T-helper 2 cell treated with Interferon-gamma antibody and Interleukin-4, amounts not matched to agents 5 μg/mL and 100 μg/mL, for 36 hours (primary cell): ENCODE data around the gene HAUS2.

Source experiments
- DNase-seq: peaks from one replicate; pipeline ENCODE4 v3.0.0; 2021; ENCODE audit warnings: low spot score
- H3K27ac Mint-ChIP-seq: one replicate; pipeline ENCODE4 v1.8.0; 2021; ENCODE audit warnings: mild to moderate bottlenecking, mixed read lengths
- H3K27me3 Mint-ChIP-seq: one replicate; pipeline ENCODE4 v1.8.0; 2021; ENCODE audit warnings: low read depth, mixed read lengths
- H3K36me3 Mint-ChIP-seq: one replicate; pipeline ENCODE4 v1.8.0; 2021; ENCODE audit warnings: low read depth, mixed read lengths
- H3K4me1 Mint-ChIP-seq: one replicate; pipeline ENCODE4 v1.8.0; 2021; ENCODE audit warnings: low read depth, mixed read lengths
- H3K4me3 Mint-ChIP-seq: one replicate; pipeline ENCODE4 v1.8.0; 2022; ENCODE audit warnings: mild to moderate bottlenecking, moderate library complexity, mixed read lengths
- H3K9me3 Mint-ChIP-seq: one replicate; pipeline ENCODE4 v1.8.0; 2021; ENCODE audit warnings: mixed read lengths

The HAUS2 gene

DNA sequence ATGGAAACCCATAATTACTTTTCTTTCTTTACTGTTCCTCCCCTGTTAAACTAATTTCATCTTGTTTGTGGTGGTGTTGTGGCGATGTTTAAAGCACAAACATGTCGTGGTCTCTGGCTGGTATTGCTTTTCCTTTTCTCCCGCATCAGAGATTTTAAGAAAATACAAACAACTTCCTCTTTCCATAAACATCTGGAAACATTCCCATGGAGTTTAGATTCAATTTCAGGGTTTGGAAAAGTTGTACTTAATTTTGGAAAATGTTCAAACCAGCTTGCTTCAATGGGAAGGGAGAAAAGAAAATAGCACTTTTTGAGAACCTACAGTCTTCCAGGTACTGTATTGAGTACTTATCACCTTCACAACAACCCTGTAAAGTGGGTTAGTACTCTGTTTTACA lies 57.2 kb downstream of the HAUS2 start:
- Mint-ChIP-seq H3K9me3 (peaks cover 5% of the 10 kb centered on the region), H3K4me1 (peaks cover 42% of the 10 kb centered on the region), H3K36me3 (peaks cover 18% of the 10 kb centered on the region)

DNA sequence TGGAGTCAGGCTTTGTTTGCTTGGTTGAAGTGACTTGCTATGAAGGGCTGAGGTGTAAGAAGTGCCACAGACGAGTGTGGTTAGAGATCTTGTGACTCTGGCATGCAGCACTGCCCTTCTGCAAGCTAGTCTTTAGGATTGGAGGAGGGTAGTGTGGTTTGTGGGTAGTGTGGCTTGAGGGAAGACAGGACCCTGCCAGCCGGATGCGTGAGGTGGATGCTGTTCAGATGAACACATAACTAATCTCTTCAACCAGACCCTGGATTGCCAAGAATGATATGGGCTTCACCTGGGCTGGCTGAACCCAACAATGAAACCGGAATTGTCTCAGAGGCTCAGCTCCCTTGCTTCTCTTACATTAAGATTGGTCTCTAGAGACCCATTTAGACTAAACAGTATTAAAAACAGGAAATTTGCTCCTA lies 59.5 kb downstream of the HAUS2 start:
- H3K36me3 Mint-ChIP-seq, result peaks cover 9% of the 10 kb centered on the region
- no peaks in the 10 kb centered on the region for H3K27me3 Mint-ChIP-seq
- peak overlapping the region; percentile 72 for H3K4me3 Mint-ChIP-seq
- peak overlapping the region; percentile 85 for H3K27ac Mint-ChIP-seq
- H3K4me1 Mint-ChIP-seq, result peaks cover 42% of the 10 kb centered on the region
- peak; percentile 71 for DNase-seq
- no peaks in the 10 kb centered on the region for H3K9me3 Mint-ChIP-seq

More for the DNA sequence above, 57.2 kb downstream of the HAUS2 start:
- H3K27ac Mint-ChIP-seq, result peak overlapping the region; percentile 92
- no peaks in the 10 kb centered on the region for H3K27me3 Mint-ChIP-seq
- H3K4me3 Mint-ChIP-seq, result peak overlapping the region; percentile 77
- DNase-seq, result no peak

DNA sequence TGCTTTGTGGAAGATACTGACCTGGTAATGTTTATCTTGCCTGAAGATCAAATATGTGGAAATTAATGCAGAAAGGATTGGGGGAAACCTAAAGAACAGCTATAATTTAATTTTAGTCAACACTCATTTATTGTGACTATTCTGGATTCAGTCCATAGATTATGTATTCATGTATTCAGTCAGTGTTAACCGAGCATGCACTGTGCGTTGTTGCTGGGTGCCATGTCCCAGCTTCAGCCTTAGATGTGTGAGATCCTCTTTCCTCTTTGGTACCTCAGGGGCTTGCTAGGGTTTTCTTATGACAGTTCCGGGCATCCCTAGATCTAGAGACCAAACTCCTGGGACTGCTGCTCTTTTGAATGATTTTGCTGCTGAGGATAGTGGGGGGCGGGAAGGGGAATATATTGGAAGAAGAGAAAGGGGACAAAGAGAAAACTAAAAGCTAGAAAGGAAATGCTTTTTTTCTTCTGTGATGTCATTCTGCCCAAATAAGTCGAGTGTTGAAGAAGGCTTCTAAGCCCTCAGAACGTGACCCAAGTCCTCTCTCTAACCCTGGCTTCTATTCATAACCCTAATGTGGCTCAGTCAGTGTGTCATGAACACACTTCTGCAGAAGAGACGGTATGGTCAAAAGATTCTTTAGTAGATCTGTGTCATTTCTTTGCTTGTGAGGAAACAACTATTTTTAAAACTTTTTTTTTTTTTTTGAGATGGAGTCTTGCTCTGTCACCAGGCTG lies 60.3 kb downstream of the HAUS2 start:
- no peaks in the 10 kb centered on the region for H3K9me3 Mint-ChIP-seq
- DNase-seq, result peak; percentile 21
- H3K27ac Mint-ChIP-seq, result peak overlapping the region; percentile 85
- peaks cover 8% of the 10 kb centered on the region for H3K36me3 Mint-ChIP-seq
- H3K4me3 Mint-ChIP-seq, result peak overlapping the region; percentile 72
- no peaks in the 10 kb centered on the region for H3K27me3 Mint-ChIP-seq
- peaks cover 40% of the 10 kb centered on the region for H3K4me1 Mint-ChIP-seq

DNA sequence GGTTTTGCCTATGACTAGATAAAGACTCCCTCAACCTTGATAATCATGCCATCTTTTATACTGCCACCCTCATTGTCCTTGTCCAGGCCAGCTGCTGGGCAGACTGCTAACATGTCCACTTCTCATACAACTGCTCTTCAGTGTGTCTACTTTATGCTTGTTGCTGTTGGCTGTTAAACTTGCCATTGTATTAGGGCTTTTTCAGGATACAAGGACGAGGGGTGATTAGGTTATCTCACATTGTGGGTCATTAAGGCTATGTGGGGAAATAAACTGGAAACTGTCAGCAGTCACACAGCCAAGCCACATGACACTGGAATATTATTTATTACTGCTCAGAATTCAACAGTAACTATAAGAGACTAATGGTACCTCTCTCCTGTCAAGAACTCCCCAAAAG lies 62.9 kb downstream of the HAUS2 start:
- Mint-ChIP-seq H3K4me1 (peaks cover 18% of the 10 kb centered on the region), H3K4me3 (no peak overlapping the region), H3K36me3 (no peaks in the 10 kb centered on the region), H3K9me3 (no peaks in the 10 kb centered on the region), H3K27ac (no peak overlapping the region), H3K27me3 (no peaks in the 10 kb centered on the region)
- DNase-seq, result no peak

DNA sequence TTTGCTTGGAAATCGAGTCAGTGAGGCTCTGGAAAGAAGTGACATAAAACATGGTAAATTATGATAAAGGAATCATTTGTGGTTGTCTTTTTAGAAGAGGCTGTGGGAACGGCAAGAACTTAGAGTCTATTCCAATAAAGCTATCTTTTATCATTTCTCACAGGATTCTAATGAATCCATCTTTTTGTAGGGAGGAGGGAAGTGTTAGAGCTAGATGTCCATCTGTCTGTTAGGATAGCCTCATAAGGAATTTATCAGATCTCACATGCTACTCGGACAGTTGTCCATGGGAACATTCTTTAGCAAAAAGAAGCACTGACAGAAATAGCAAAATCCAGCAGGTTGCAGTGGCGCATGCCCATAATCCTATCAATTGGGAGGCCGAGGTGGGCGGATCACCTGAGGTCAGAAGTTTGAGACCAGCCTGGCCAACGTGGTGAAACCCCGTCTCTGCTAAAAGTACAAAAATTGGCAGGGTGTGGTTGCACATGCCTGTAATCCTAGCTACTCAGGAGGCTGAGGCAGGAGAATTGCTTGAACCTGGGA lies 63.8 kb downstream of the HAUS2 start:
- Mint-ChIP-seq H3K27me3 (no peaks in the 10 kb centered on the region), H3K4me3 (no peak overlapping the region), H3K4me1 (peaks cover 17% of the 10 kb centered on the region), H3K36me3 (no peaks in the 10 kb centered on the region), H3K27ac (no peak overlapping the region), H3K9me3 (no peaks in the 10 kb centered on the region)
- no peak for DNase-seq

DNA sequence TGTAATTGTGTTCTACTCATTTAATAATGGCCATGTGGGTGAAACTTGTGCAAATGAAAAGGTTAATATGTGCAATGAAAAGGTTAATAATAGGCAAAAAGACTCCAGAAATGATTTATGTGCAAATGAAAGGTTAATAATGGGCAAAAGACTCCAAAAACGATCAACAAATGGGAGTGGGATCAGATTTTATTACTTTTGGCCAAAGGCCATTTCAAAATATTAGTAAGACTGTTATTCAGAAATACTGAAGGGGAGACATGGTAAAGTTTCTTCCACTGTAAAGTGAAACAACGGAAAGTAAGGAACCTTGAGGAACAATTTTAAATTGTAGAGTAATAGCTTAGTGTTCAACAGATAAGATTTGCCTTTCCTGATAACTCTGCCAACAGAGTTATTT lies 67.5 kb downstream of the HAUS2 start:
- H3K4me1 Mint-ChIP-seq, result peaks cover 7% of the 10 kb centered on the region
- no peak overlapping the region for H3K27ac Mint-ChIP-seq
- H3K27me3 Mint-ChIP-seq, result no peaks in the 10 kb centered on the region
- no peaks in the 10 kb centered on the region for H3K9me3 Mint-ChIP-seq
- DNase-seq, result no peak
- H3K36me3 Mint-ChIP-seq, result peaks cover 2% of the 10 kb centered on the region
- H3K4me3 Mint-ChIP-seq, result no peak overlapping the region
